ENCODE data around the gene FHAD1. TPM values are rescaled to one million over a fixed set of nuclear protein-coding genes. Genes with fewer than 3 reads are reported as not detected.

The FHAD1 gene
- total RNA-seq, 1 experiment from 2014 or later: 1.9 TPM

DNA sequence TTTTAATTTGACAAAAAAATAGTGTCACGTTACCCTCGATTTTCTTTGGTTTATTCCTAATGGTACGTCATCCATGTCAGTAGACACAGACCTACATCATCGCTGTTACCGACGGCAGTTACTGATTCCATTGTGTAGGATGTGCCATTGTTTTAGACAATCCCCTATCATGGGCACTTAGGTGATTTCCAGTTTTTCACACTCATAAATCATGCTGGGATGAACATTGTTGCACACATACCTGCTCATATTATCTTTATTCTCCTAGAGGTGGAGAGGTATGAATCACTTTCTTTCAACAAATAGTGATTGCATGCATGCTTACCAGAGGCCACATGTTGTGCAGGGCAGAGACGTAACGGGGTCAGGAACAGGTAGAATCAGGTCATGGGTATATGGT, 83.0 kb downstream of the FHAD1 start:
- Histone ChIP-seq H3K4ac (ENCODE audit: low read depth, low read length) (no peak overlapping the region), H3K79me2 (ENCODE audit: insufficient read depth, low read length) (no peaks in the 10 kb centered on the region), H3K14ac (ENCODE audit: insufficient read depth, low read length) (no peak overlapping the region), H3K56ac (ENCODE audit: insufficient read length, low read depth, low read length) (no peak overlapping the region), H3K4me1 (ENCODE audit: insufficient read depth, low read length) (peaks cover under 1% of the 10 kb centered on the region; the same call in 1 of the 2 replicates), H2AFZ (ENCODE audit: low read length) (no peak overlapping the region), H2BK120ac (ENCODE audit: low read depth, low read length, poor library complexity, severe bottlenecking) (no peak overlapping the region), H3K18ac (ENCODE audit: insufficient read length, low read depth, low read length) (no peak overlapping the region), H3K27me3 (ENCODE audit: insufficient read depth, low read length) (no peaks in the 10 kb centered on the region; the same call in 1 of the 2 replicates), H2BK15ac (ENCODE audit: low read depth, low read length) (no peak overlapping the region), H2BK5ac (ENCODE audit: insufficient read length, low read length) (no peak overlapping the region), H4K5ac (ENCODE audit: insufficient read length, low read depth, low read length) (no peak overlapping the region), H4K8ac (replicated peaks; ENCODE audit: insufficient read length, low read depth, low read length) (no peak overlapping the region), H3K4me2 (ENCODE audit: insufficient read depth, insufficient read length, low read length) (no peak overlapping the region), H3K9ac (ENCODE audit: extremely low read depth, insufficient read length, low read length) (no peak overlapping the region), H3K79me1 (ENCODE audit: insufficient read depth, low read depth, low read length, poor library complexity, severe bottlenecking) (no peaks in the 10 kb centered on the region), H3T11ph (ENCODE audit: low read length) (no peak overlapping the region), H3K9me3 (ENCODE audit: control insufficient read depth, low read depth, low read length) (no peaks in the 10 kb centered on the region), H3K27ac (ENCODE audit: insufficient read length, low read depth, low read length) (no peak overlapping the region), H2BK12ac (ENCODE audit: insufficient read length, low read depth, low read length) (no peak overlapping the region), H2AK5ac (ENCODE audit: insufficient read length, low read length) (no peak overlapping the region), H3K23ac (ENCODE audit: insufficient read length, low read depth, low read length) (no peak overlapping the region), H4K91ac (ENCODE audit: insufficient read length, low read depth, low read length) (no peak overlapping the region), H3K23me2 (ENCODE audit: insufficient read length, low read depth, low read length, poor library complexity, severe bottlenecking) (no peaks in the 10 kb centered on the region), H4K20me1 (ENCODE audit: control insufficient read depth, insufficient read depth, insufficient read length) (no peaks in the 10 kb centered on the region), H2BK20ac (ENCODE audit: low read depth, low read length, poor library complexity, severe bottlenecking) (no peak overlapping the region)
- no peaks in the 10 kb centered on the region for H3K9me3 Mint-ChIP-seq
- H3K27me3 Mint-ChIP-seq (ENCODE audit: low read depth): peaks cover 11% of the 10 kb centered on the region
- H3K4me3 Mint-ChIP-seq: no peak overlapping the region
- no peak overlapping the region for H3K27ac Mint-ChIP-seq
- peaks cover 0 to 4% of the 10 kb centered on the region in 2 experiments; a peak in 2 of 4 replicates for H3K4me1 Mint-ChIP-seq
- no peaks in the 10 kb centered on the region for H3K36me3 Mint-ChIP-seq (ENCODE audit: insufficient read depth in 1 of 3, low read depth in 3 of 3)
- TF ChIP-seq, protein P1, sequence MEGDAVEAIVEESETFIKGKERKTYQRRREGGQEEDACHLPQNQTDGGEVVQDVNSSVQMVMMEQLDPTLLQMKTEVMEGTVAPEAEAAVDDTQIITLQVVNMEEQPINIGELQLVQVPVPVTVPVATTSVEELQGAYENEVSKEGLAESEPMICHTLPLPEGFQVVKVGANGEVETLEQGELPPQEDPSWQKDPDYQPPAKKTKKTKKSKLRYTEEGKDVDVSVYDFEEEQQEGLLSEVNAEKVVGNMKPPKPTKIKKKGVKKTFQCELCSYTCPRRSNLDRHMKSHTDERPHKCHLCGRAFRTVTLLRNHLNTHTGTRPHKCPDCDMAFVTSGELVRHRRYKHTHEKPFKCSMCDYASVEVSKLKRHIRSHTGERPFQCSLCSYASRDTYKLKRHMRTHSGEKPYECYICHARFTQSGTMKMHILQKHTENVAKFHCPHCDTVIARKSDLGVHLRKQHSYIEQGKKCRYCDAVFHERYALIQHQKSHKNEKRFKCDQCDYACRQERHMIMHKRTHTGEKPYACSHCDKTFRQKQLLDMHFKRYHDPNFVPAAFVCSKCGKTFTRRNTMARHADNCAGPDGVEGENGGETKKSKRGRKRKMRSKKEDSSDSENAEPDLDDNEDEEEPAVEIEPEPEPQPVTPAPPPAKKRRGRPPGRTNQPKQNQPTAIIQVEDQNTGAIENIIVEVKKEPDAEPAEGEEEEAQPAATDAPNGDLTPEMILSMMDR (conservative IDR thresholded peaks at IDR 0.05): no peak
- WGBS (ENCODE audit: extremely low coverage, insufficient read length, low lambda C conversion rate): no CpG with 5 or more reads among the region's 8 CpGs
- DNase-seq: no peak
